MV-4-11 (cell line): ENCODE measurements around the gene MYO5B.
"Not testable (repeated sequence)": the region's sequence is repeated elsewhere in the genome, so short reads cannot be mapped to it uniquely, and the experiment has no call there.

ENCODE experiments used
- DNase-seq: peaks from one replicate; lab custom pipeline; 2025; lab: John Stamatoyannopoulos, UW

The MYO5B gene

GRCh38 chr18:49853011-49853410 lies 341.9 kb downstream of the MYO5B start:
- no peak for DNase-seq

GRCh38 chr18:49851624-49852023 lies 343.3 kb downstream of the MYO5B start:
- no peak for DNase-seq

- DNase-seq, result no peak
Observed at GRCh38 chr18:49850636-49851035, 344.3 kb downstream of the MYO5B start.

- no peak for DNase-seq
Observed at GRCh38 chr18:49849331-49850217, 345.4 kb downstream of the MYO5B start.

- DNase-seq, result no peak
Observed at GRCh38 chr18:49848115-49848514, 346.8 kb downstream of the MYO5B start.

GRCh38 chr18:49847524-49847923 lies 347.4 kb downstream of the MYO5B start:
- DNase-seq, result no peak

GRCh38 chr18:49846718-49847470 lies 348.1 kb downstream of the MYO5B start:
- no peak for DNase-seq

DNA sequence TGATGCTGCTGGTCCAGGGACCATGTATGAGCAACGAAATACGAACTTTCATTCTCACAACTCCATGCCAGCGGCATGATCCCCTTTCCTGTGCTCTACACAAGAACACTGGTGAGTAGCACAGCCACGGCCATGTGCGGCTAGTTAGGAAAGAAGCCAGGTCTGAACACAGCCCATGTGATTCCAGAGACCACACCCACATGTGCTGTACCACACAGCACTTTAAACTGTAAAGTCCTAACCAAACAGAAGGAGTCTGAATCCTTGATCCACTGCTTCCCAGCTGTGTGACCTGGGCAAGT lies 348.6 kb downstream of the MYO5B start:
- DNase-seq, result no peak

DNA sequence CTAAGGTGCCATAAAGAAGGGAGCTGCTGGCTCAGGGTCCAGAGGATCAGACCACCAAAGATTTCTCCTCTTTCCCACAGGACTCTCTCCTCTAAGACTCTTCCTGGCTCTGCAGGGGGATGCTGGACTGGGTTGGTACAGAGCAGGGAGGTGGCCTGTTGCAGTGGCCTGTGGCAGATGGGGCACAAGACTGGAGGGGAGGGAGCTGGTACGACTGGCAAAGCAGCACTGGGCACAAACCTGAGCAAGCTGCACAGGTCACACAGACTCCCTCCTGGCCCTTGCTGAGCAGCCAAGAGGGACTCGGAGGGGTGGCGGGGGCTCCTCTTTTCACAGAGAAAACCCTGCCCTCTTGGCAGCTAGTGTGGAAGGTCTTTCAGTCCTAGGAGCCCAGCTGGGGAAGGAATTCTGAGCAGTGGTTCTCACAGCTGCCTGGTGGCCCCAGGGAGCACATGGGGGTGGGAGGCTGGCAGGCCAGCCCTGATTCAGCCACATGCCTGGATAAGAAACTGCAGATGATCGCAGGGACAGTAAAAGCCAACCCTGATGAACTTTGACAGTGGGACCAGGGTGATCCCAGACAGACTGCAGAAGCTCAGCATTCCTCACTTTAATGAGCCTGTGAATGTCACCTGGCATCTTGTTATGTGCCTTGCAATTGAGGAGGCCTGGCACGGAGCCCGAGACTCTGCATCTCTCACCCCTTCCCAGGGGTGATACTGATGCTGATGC lies 349.2 kb downstream of the MYO5B start:
- no peak for DNase-seq

DNA sequence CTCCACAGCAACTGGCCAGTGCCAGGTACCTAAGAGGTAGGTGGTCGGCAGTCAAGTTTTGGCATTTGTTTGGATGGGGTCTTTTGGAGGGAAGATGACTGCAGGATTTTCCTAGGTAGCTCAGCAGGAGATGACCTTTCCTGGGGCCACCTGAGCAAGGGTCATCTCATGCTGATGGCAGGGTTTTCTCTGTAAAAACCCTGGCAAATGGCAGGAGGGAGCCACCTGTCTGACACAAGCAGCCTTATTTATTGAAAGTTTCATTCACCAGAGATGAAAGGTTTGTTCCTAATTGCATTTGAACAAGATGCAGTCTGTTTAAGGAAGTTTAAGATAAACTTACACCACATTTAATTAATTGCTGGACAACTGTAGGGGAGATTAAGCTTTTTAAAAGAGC lies 350.0 kb downstream of the MYO5B start:
- DNase-seq, result no peak

GRCh38 chr18:49843778-49844625 lies 350.9 kb downstream of the MYO5B start:
- DNase-seq, result no peak

DNA sequence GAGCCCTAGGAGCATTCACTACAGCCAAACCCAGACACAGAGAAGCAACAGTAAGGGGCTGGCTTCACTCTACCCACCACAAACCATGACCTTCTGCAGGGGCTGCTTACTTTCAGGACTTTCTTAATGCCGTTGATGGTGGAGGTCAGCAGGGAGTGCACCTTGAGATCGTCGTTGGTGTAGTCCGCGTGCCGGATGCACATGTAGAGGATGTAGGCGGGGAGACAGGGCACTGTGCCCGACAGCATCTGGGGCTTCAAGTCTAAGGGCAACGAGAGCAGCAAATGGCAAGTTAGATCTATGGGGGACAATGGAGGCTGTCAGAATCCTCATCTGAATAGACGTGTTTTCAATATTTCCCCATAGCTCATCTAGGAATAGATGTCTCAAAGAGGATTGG lies 351.8 kb downstream of the MYO5B start:
- no peak for DNase-seq

- no peak for DNase-seq
Observed at GRCh38 chr18:49842656-49843055, 352.3 kb downstream of the MYO5B start.

- no peak for DNase-seq
Observed at GRCh38 chr18:49841236-49842217, 353.4 kb downstream of the MYO5B start.

DNA sequence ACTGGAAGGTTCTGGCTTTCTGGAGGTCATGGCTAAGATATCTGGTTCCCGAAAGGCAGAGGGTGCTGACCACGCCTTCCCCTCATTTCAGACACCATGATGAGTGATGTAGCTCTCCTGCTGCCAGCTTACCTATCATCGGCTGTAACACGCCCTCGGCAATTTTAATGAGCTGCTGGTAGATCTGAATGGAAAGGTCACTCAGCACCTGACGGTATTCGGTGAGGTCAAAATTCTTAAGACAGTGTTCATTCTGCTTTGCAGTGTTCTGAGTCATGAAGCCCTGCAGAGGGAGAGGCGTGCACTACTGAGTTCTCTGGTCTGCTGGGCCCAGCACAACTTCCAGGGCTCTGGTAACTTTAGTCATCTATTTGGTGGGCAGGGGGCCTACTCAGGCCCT lies 355.9 kb downstream of the MYO5B start:
- no peak for DNase-seq

DNA sequence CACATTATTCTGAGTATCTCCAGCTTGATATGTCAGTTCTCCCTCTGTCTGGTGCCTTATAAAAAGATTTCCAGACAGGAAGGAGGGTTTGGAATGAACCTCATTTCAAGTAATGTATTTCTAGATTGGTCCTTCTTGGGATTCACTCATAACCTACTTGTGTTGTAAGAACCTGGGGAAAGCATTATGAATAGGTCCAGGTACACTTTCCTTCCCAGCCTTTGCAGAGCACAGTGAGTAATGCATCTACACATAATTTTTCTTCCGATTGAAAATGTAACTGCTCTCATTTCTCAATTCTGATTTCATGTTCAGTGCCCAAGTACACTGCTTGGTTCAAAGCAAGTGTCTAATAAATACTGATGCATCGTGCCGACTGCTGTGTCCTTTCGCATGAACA lies 356.6 kb downstream of the MYO5B start:
- DNase-seq, result no peak

DNA sequence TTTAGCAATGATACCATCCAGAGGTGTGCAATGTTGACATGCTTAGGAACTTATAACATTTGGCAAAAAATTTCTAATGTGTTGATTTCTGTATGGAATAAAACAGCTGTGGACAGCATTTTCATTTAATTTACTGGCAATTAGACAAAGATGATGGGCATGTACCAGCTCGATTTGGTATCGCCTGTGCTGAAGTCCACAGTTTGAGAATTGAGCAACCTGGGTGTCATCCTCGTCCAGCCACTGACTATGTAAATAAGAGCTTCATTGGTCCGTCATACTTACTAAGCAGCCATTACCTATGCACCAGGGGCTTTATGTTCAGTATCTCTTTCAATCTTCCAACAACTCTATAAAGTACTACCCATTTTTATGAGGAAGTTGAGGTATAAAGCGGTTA lies 357.1 kb downstream of the MYO5B start:
- no peak for DNase-seq

- not testable (repeated sequence) for DNase-seq
Observed at GRCh38 chr18:49837316-49837835, 357.6 kb downstream of the MYO5B start.

- no peak for DNase-seq
Observed at GRCh38 chr18:49835405-49835804, 359.5 kb downstream of the MYO5B start.

DNA sequence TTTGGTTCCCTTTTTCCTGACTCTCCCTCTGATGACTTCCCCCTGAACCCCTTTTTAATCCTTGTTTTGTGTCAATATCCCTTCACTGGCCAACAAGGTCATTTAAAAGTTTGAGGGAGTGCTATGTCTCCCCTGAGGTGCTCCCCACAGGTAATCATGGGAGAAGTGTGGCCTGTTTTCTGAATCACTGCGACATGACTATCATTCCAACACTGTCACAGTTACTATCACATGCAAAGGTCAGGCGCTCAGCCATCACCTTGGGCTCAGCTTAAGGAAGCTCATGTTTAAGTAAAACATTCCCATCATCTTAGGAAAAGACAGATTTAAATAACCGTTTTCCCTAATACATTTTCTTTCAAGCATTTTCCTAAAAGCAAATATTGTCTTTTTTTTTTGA lies 360.7 kb downstream of the MYO5B start:
- no peak for DNase-seq
